PFSK-1 (cell line): ENCODE data around the gene SORCS1.

Source experiments
- FOXP2 ChIP-seq: optimal IDR thresholded peaks from 2 replicates; pipeline ENCODE3; 2011; ENCODE audit warnings: borderline replicate concordance, control low read depth, inconsistent platforms; ENCODE audit not compliant: insufficient read depth; ENCODE audit errors: extremely low read length, extremely low read depth
- POLR2AphosphoS5 ChIP-seq: IDR thresholded peaks from 2 replicates; pipeline ENCODE4 v1.6.1; 2012; ENCODE audit warnings: low read depth, mild to moderate bottlenecking, control low read depth, low read length, moderate library complexity
- SIN3A ChIP-seq: IDR thresholded peaks from 2 replicates; pipeline ENCODE4 v1.6.1; 2012; ENCODE audit warnings: mild to moderate bottlenecking, low read length, moderate library complexity, borderline replicate concordance; ENCODE audit not compliant: insufficient read depth
- TAF1 ChIP-seq: IDR thresholded peaks from 2 replicates; pipeline ENCODE4 v1.6.1; 2012; ENCODE audit warnings: low read length, control low read depth, borderline replicate concordance; ENCODE audit not compliant: insufficient read depth
- TF ChIP-seq, protein P1 (sequence below), 2 experiments: IDR thresholded peaks; 2 replicates each; pipeline versions ENCODE4 v1.6.1 to v1.8.0; 2011 to 2012; ENCODE audit warnings: low read depth in 2 of 2, low read length in 2 of 2, control low read depth in 1 of 2, inconsistent platforms in 1 of 2, mild to moderate bottlenecking in 1 of 2, moderate library complexity in 1 of 2; ENCODE audit not compliant: insufficient read depth in 1 of 2

The SORCS1 gene

DNA sequence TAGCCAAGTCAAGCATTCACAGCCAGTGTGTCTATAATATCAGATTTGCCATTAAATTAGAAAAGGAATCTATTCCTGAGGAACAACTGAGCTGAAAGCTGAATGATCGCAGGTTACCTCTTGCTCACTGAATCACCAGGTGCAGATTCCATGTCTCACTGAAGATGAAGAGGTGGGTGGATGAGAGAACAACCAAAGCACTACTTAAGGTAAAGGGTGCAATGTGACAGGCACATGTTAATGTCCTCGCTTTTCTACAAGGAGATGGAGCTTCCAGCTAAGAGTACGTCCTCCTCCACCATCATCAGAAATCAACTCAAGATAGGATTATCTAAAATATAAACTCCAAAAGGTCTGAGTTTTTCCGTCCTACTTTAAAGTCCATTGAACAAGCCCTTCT lies 4.6 kb downstream of the SORCS1 start:
- TF ChIP-seq POLR2AphosphoS5, result no peak
- TF ChIP-seq TAF1, result no peak
- TF ChIP-seq, protein P1, sequence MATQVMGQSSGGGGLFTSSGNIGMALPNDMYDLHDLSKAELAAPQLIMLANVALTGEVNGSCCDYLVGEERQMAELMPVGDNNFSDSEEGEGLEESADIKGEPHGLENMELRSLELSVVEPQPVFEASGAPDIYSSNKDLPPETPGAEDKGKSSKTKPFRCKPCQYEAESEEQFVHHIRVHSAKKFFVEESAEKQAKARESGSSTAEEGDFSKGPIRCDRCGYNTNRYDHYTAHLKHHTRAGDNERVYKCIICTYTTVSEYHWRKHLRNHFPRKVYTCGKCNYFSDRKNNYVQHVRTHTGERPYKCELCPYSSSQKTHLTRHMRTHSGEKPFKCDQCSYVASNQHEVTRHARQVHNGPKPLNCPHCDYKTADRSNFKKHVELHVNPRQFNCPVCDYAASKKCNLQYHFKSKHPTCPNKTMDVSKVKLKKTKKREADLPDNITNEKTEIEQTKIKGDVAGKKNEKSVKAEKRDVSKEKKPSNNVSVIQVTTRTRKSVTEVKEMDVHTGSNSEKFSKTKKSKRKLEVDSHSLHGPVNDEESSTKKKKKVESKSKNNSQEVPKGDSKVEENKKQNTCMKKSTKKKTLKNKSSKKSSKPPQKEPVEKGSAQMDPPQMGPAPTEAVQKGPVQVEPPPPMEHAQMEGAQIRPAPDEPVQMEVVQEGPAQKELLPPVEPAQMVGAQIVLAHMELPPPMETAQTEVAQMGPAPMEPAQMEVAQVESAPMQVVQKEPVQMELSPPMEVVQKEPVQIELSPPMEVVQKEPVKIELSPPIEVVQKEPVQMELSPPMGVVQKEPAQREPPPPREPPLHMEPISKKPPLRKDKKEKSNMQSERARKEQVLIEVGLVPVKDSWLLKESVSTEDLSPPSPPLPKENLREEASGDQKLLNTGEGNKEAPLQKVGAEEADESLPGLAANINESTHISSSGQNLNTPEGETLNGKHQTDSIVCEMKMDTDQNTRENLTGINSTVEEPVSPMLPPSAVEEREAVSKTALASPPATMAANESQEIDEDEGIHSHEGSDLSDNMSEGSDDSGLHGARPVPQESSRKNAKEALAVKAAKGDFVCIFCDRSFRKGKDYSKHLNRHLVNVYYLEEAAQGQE (IDR thresholded peaks at IDR 0.05; ENCODE audit: insufficient read depth in 1 of 2, low read depth in 2 of 2, low read length in 2 of 2), result no peak
- TF ChIP-seq FOXP2, result no peak
- no peak for TF ChIP-seq SIN3A

DNA sequence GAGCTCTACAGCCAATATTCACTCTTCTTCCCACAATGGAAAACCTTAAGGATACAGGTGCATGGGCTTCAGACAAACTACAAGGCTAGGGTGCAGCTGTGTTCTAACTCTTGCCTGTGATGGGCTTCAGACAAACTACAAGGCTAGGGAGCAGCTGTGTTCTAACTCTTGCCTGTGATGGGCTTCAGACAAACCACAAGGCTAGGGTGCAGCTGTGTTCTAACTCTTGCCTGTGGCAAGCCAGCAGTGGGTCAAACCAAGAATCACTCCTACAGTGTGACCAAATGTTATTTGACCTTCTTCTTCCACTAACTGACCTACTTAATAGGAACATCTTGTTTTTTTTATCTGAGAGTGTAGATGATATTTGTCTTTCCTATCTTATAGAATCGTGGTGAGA lies 7.4 kb downstream of the SORCS1 start:
- no peak for TF ChIP-seq TAF1
- TF ChIP-seq POLR2AphosphoS5, result no peak
- TF ChIP-seq FOXP2, result no peak

DNA sequence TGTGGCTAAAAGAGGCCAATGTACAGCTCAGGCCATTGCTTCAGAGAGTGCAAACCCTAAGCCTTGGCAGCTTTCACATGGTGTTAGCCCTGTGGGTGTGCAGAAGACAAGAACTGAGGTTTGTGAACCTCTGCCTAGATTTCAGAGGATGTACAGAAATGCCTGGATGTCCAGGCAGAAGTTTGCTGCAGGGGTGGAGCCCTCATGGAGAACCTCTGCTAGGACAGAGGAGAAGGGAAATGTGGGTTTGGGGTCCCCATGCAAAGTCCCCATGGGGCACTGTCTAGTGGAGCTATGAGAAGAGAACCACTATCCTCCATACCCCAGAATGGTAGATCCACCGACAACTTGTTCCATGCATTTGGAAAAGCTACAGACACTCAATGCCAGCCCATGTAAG lies 12.4 kb downstream of the SORCS1 start:
- no peak for TF ChIP-seq POLR2AphosphoS5
- TF ChIP-seq, protein P1 (IDR thresholded peaks at IDR 0.05; ENCODE audit: insufficient read depth in 1 of 2, low read depth in 2 of 2, low read length in 2 of 2), result no peak
- TF ChIP-seq SIN3A, result no peak
- no peak for TF ChIP-seq TAF1
- no peak for TF ChIP-seq FOXP2

DNA sequence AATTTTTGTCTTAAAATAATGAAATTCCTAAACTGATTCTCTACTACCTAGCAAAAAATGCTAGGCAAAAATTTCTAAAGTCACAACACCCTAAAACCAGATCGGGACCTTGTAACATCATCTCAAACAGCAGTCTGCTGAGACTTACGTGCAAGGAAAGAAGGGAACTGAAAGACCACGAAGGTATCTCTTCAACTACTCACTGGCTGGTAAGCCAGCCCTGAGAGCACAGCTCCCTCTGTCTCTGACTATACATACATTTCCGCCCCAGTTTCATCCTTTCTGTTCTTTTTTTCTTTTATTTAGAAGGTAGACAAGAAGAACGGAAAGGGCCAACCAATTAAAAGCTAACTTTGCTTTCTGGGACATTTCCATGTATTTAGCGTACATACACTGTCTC lies 15.6 kb downstream of the SORCS1 start:
- TF ChIP-seq, protein P1 (IDR thresholded peaks at IDR 0.05; ENCODE audit: insufficient read depth in 1 of 2, low read depth in 2 of 2, low read length in 2 of 2), result no peak
- TF ChIP-seq POLR2AphosphoS5 (no peak), SIN3A (no peak), TAF1 (no peak), FOXP2 (no peak)

DNA sequence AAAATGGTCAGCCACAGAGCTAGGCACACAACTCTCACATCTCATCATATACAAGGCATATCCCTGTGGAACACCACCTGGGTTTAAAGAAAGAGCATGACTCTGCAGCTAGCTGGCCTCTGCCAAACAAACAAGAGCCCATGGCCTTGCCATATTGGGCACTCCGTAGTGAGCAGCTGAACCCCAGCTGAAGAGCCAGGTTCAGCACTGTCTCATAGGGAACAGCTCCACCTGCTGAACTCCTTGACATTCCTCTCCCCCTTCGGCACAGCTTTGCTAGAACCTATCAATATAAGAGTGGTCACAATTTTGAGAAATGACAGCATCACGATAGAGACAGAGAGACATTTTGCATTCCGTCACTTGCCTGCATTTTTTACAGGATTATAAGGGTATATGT lies 20.0 kb downstream of the SORCS1 start:
- TF ChIP-seq SIN3A (no peak), POLR2AphosphoS5 (no peak)
- TF ChIP-seq, protein P1 (IDR thresholded peaks at IDR 0.05; ENCODE audit: insufficient read depth in 1 of 2, low read depth in 2 of 2, low read length in 2 of 2), result peak; percentile 76 to 91
